GM12801 (cell line): Measurements from ENCODE around the gene POSTN.

Experiments
- TF ChIP-seq, protein P1 (sequence below): IDR thresholded peaks from one replicate; pipeline ENCODE4 v1.5.1; 2011; ENCODE audit warnings: control low read depth; ENCODE audit not compliant: insufficient read length; ENCODE audit errors: extremely low read depth

POSTN gene

DNA sequence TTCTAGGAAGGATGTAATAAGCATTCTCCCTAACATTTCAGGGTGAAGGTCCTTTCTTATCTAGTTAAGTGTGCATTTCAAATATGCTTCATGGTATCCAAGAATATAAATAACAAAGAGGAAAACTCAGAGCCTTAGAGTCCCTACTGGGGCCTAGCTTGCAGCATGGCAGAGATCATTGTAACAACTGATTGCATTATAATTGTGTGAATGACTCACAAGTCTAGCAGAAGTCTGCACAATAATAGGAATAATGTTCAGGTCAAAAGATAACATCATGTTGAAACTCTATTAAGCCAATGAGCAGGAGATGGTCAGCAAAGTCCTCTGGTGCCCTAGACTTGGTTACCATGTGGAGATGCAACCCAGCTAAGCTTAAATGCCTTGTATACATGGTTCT is 3.4 kb downstream of the POSTN start:
- TF ChIP-seq, protein P1, sequence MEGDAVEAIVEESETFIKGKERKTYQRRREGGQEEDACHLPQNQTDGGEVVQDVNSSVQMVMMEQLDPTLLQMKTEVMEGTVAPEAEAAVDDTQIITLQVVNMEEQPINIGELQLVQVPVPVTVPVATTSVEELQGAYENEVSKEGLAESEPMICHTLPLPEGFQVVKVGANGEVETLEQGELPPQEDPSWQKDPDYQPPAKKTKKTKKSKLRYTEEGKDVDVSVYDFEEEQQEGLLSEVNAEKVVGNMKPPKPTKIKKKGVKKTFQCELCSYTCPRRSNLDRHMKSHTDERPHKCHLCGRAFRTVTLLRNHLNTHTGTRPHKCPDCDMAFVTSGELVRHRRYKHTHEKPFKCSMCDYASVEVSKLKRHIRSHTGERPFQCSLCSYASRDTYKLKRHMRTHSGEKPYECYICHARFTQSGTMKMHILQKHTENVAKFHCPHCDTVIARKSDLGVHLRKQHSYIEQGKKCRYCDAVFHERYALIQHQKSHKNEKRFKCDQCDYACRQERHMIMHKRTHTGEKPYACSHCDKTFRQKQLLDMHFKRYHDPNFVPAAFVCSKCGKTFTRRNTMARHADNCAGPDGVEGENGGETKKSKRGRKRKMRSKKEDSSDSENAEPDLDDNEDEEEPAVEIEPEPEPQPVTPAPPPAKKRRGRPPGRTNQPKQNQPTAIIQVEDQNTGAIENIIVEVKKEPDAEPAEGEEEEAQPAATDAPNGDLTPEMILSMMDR = no peak

DNA sequence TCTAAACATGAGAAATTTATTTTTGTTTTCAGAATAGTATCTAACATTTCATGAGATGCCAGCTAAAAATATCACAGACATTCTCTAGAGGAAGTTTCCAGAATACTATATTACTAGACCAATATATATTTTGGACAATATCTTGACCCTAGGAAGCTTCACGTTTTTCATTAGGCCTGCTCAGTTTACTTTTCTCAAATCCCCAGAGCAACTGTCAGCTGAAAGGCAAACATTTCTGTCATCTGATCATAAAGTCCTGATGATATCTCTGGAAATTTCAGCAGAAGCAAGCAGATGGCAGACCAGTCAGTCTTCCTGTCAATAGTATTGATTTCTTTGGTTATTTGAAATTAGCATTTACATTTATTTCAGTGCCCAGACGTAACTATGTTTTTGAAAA is 4.0 kb downstream of the POSTN start:
- TF ChIP-seq, protein P1 = no peak

DNA sequence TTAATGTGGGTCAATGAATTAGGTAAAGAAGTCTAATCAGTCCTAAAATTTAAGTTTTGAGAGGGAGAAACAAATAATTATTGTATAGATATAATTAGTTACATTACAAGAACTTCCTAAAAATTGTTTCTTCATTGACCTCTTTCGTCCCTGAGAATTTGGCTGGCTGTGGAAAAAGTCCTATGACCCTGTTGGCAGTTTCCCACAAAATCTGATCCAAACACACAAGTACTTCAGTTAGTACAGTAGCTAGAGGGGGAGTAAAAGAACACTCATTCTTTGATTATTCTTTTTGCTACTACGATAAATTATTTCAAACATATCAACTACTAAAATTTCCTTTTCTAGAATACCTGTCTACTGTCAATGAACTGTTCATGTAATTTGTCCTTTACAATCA is 11.3 kb downstream of the POSTN start:
- TF ChIP-seq, protein P1 = no peak

DNA sequence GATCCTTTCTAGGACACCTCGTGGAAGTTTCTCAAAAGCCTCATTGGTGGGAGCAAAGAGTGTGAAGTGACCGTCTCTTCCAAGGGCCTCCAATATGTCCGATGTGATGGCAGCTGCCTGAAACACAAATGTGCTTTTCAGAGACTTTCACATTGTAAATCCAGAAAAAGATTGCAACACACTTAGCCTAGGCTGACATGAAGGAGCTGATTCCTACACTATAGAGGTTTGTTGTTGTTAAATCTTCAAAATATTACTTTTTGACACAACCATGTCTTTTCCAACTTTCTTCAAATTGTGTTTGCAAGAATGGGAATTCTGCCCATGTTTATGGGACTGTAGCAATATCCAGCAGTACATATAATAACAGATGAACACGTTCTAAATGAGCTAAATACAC is 12.4 kb downstream of the POSTN start:
- TF ChIP-seq, protein P1 = no peak

DNA sequence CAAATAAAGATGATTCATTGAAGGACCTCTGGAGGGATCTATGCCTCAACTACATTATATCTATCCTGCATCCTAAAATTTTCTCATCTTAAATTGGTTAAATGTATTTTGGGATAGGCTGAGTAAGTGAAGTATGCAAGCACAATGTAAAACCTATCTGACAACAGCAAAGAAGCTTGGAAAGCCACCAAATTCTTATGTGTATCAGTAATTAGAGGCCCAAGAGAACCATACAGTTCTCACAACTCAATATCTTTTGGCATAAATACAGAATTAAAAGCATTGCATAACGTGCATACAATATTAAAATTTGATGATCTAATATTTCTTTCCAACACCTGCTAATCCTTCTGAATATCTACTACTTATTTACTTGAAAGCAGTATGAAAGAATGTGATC is 13.0 kb downstream of the POSTN start:
- TF ChIP-seq, protein P1 = no peak

DNA sequence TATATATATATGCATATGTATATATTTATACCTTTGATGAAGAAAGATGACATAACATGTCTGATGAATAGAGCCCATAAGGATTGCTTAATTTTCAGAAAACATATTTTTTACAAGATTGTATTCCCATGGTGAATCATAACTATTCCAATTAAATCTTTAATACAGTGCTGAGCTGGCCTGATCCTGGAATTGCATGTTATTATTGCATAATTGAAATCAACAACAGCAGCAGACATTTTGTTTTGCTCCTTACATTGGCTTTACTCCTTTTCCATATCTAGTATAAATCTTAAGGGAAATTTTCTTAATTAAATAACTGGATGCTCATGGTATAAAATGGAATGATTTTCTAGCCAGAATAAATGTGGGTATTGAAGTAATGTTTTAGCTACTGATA is 22.0 kb downstream of the POSTN start:
- TF ChIP-seq, protein P1 = no peak

DNA sequence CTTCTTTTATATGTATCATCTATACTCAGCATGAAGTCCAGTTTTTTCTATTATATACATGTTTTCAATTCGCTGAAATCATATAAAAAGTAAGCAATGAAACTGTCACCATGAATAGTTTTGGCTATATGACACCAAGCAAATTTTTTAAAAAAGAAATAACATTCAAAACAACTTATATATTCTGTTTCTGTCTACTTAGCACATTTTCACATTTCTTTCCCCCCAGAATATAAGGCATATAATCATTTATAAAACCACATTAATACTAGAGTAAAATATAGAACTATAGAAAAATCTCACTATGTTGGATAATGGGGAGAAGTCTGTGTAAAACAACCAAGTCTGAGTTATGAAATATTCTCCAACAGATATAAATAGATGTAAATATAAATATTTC is 33.1 kb downstream of the POSTN start:
- TF ChIP-seq, protein P1 = no peak

DNA sequence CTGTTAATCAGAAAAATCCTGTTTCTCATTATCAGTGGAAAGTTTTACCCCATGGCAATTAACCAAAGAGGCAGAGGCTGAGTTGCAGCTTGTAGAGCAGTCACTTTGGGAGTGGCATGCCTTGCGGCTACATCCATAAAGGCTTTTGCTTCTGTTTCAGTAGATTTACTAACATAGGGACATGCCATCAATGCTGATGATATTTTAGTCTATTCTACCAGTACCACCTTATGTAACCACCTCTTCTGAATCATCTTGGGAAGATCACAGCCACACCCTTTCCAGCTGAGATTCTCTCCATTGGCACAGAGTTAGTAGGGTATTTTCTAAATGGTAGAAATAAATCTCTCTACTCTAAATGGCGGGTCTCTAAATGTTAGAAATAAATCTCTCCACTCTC is 37.5 kb downstream of the POSTN start:
- TF ChIP-seq, protein P1 = no peak
